NCI-H1417 (cell line): ENCODE measurements around the gene SOX12.

Experiments used
- DNase-seq, 3 experiments: peaks; one replicate each; lab custom pipeline; 2025; lab: John Stamatoyannopoulos, UW

The SOX12 gene

GRCh38 chr20:325045-325888, at the start of gene SOX12:
TSS of gene SOX12 (plus strand) at chr20:325552. CDS start at chr20:325925, 373 bp downstream.
- peak; percentile 97 to 98 (median 98) for DNase-seq

- DNase-seq: no peak
Measured at GRCh38 chr20:275791-276190, 49.6 kb upstream of the SOX12 start.

- no peak for DNase-seq
Measured at GRCh38 chr20:276620-277495, 48.5 kb upstream of the SOX12 start.

GRCh38 chr20:277496-277781, 47.9 kb upstream of the SOX12 start:
- DNase-seq: no peak

- no peak for DNase-seq
Measured at GRCh38 chr20:278181-278580, 47.2 kb upstream of the SOX12 start.

- DNase-seq: no peak
Measured at GRCh38 chr20:278607-279571, 46.5 kb upstream of the SOX12 start.

GRCh38 chr20:284172-284571, 41.2 kb upstream of the SOX12 start:
- no peak for DNase-seq

- DNase-seq: no peak
Measured at GRCh38 chr20:286508-286907, 38.8 kb upstream of the SOX12 start.

- no peak for DNase-seq
Measured at GRCh38 chr20:288956-289692, 36.2 kb upstream of the SOX12 start.

GRCh38 chr20:289693-290083, 35.7 kb upstream of the SOX12 start:
- DNase-seq: no peak

GRCh38 chr20:290084-290831, 35.1 kb upstream of the SOX12 start, which contains the start of gene C20orf96:
TSS of gene C20orf96 (minus strand) at chr20:290750. CDS start at chr20:290610, 140 bp downstream.
- peak; percentile 95 to 99 (median 96) for DNase-seq

- no peak for DNase-seq
Measured at GRCh38 chr20:294602-295001, 30.8 kb upstream of the SOX12 start.

- DNase-seq: no peak
Measured at GRCh38 chr20:295804-296203, 29.5 kb upstream of the SOX12 start.

- peak; percentile 96 to 98 (median 97) for DNase-seq
Measured at GRCh38 chr20:297098-297924, 28.0 kb upstream of the SOX12 start, which contains the start of gene ZCCHC3. TSS of gene ZCCHC3 (plus strand) at chr20:297570. CDS start at chr20:297587, 17 bp downstream.

GRCh38 chr20:297925-298775, 27.2 kb upstream of the SOX12 start:
- DNase-seq: peak; percentile 62 to 90 (median 84)

GRCh38 chr20:298776-299391, 26.5 kb upstream of the SOX12 start:
- no peak for DNase-seq

GRCh38 chr20:300345-300990, 24.9 kb upstream of the SOX12 start:
- DNase-seq: no peak
